Adrenal gland (tissue), 12 donors: Measurements from ENCODE around the gene BEND7. TPM values are rescaled to one million over a fixed set of nuclear protein-coding genes. Genes with fewer than 3 reads are reported as not detected.

Experiments used
- DNase-seq, 7 donors: peaks; one replicate each; pipeline ENCODE4 v3.0.0-alpha.2; 2019 to 2020
- H3K27ac ChIP-seq, 5 donors: fragments of 200-600 bp; sonication (generic) in 4 of 5; 1 replicate in 3 of 5; 2 replicates in 2 of 5; pipeline versions ENCODE4 v1.5.1 to v1.8.0; 2016 to 2020; ENCODE audit warnings: mild to moderate bottlenecking in 1 of 5
- H3K27me3 ChIP-seq: fragments of 200-600 bp; 2 replicates; pipeline ENCODE4 v1.8.0; 2021
- H3K36me3 ChIP-seq, 2 donors: fragments of 200-600 bp; replicated peaks in 1 of 2; 1 replicate in 1 of 2; 2 replicates in 1 of 2; pipeline versions ENCODE4 v1.5.1 to v1.8.0; 2018 to 2022
- H3K4me1 ChIP-seq, 2 donors: fragments of 200-600 bp; replicated peaks in 1 of 2; 1 replicate in 1 of 2; 2 replicates in 1 of 2; pipeline versions ENCODE4 v1.5.1 to v1.8.0; 2018 to 2021
- H3K4me3 ChIP-seq, 4 donors: fragments of 200-600 bp; sonication (generic) in 3 of 4; one replicate each; pipeline ENCODE4 v1.5.1; 2016 to 2018
- H3K9me3 ChIP-seq, 3 donors: fragments of 200-600 bp; sonication (generic) in 1 of 3; replicated peaks in 1 of 3; 1 replicate in 2 of 3; 2 replicates in 1 of 3; pipeline versions ENCODE4 v1.5.1 to v1.8.0; 2016 to 2021
- POLR2A ChIP-seq, 2 donors: fragments of 450-650 bp; IDR thresholded peaks; one replicate each; pipeline ENCODE4 v1.6.1; 2017; ENCODE audit warnings: antibody characterized with exemption in 2 of 2, mild to moderate bottlenecking in 2 of 2, moderate library complexity in 1 of 2
- WGBS, 4 donors: extraction: QIAGEN DNeasy Blood & Tissue Kit in 2 of 4; methylation state at CpG; one replicate each; pipeline versions ENCODE4 v1.1.5 to v1.1.7; 2013 to 2017; 5-methylcytosine and 5-hydroxymethylcytosine counted together
- intact Hi-C, 2 donors: fragments of 100-400 bp; cut with DNase I; formaldehyde crosslinking; loops; one replicate each; pipeline versions ENCODE4 v1.14.1 to v1.15.0; 2022 to 2023
- polyA plus RNA-seq, 3 donors: library from polyadenylated mRNA; stranded (reverse); fragments of 200-250 nt in 2 of 3; fragments of 350-450 nt in 1 of 3; fragmentation: Illumina TruSeq in 1 of 3; extraction: RNeasy Lipid Tissue Mini Kit (QIAGEN cat#74804) in 1 of 3; gene quantifications; one replicate each; pipeline ENCODE4 v1.2.3, GENCODE V29; 2013 to 2014
- total RNA-seq, 9 donors: library from RNA; depleted of rRNA in 4 of 9; stranded (reverse); fragments of >200 nt in 4 of 9; fragments of 120-200 nt in 1 of 9; fragmentation: NEBNext Ultra II Directional in 1 of 9; extraction: Animal tissue kit (Norgen Biotek cat#: 25700) in 1 of 9; gene quantifications; one replicate each; pipeline versions ENCODE4 v1.1.0 to v1.2.4, GENCODE V29; 2013 to 2023
- TF ChIP-seq, protein P1 (sequence below), 6 experiments: fragments of 450-650 bp in 4 of 6; fragments of 200-600 bp in 2 of 6; sonication (generic) in 1 of 6; IDR thresholded peaks; 1 replicate in 5 of 6; 2 replicates in 1 of 6; pipeline versions ENCODE4 v1.5.1 to v1.8.0; 2016 to 2021; ENCODE audit warnings: antibody characterized with exemption in 6 of 6, mild to moderate bottlenecking in 2 of 6, moderate library complexity in 1 of 6
- donor health status: healthy with polysubstance abuse.
- donor health status: Bipolar disorder and iron deficiency.
- donor health status: DM: yes; HTN: yes; CAD: no.
- donor health status: DM: no; HTN: no; CAD: no.
- donor health status: DM: no; HTN: no; CAD: no.
- donor health status: DM: yes; HTN: yes; CAD: no.

The BEND7 gene
- total and polyA plus RNA-seq, 12 donors: 5.3 to 21.5 (median 13.7) TPM

DNA sequence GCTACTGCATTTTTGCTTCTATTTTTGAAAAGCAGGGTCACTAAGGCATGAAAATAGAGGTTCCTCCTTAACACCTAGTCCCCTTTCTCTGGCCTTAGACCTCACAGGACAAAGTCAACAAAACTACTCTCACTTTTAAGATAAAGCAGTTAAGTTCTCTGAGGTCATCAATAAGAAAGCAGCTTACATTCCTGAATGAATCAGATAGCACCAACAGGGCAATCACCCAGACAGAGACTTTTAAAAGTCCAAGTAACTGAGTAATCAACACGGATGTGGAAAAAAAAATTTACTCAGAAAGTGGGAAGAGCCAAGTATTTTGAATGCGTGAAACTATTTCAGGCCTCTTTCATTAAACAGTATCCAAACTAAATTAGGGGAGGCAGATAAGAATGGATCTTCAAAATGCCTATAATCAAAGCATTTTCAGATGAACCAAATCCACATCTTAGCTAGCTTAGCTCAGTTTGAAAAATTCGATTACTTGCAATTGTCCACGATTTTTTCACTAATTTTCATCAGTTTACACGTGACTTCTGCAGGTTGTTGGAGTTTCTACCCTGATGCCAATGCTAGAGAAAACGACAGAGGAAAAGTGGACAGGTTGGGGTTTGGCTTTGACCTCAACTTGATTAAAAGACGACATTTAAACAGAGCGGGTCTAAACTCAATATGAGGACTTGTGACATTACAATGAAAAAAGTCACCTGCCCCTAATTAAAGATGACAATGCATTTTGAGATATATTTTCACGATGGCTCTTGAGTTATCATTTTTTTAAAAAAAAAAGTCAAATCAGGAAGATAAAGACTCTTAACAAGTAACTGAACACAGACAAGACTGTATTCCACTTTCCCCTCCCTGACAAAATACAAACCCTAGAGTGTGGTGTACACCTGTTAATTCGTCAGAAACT lies 1.6 kb downstream of the BEND7 start:
- peak in 1 of 2 donors; percentile 24 for TF ChIP-seq POLR2A (IDR thresholded peaks at IDR 0.05)
- TF ChIP-seq, protein P1, sequence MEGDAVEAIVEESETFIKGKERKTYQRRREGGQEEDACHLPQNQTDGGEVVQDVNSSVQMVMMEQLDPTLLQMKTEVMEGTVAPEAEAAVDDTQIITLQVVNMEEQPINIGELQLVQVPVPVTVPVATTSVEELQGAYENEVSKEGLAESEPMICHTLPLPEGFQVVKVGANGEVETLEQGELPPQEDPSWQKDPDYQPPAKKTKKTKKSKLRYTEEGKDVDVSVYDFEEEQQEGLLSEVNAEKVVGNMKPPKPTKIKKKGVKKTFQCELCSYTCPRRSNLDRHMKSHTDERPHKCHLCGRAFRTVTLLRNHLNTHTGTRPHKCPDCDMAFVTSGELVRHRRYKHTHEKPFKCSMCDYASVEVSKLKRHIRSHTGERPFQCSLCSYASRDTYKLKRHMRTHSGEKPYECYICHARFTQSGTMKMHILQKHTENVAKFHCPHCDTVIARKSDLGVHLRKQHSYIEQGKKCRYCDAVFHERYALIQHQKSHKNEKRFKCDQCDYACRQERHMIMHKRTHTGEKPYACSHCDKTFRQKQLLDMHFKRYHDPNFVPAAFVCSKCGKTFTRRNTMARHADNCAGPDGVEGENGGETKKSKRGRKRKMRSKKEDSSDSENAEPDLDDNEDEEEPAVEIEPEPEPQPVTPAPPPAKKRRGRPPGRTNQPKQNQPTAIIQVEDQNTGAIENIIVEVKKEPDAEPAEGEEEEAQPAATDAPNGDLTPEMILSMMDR (IDR thresholded peaks at IDR 0.05): no peak
- Histone ChIP-seq H3K4me3 (peak overlapping the region in 1 of 4 donors; percentile 76), H3K36me3 (no peaks in the 10 kb centered on the region), H3K27me3 (no peaks in the 10 kb centered on the region), H3K9me3 (no peaks in the 10 kb centered on the region), H3K27ac (peak overlapping the region in 3 of 5 donors; percentile 43 to 60 (median 44)), H3K4me1 (peaks cover 5 to 20% of the 10 kb centered on the region in 2 donors)
- DNase-seq: no peak
- intact Hi-C loops: no loop called here
- 38 to 49% (median 43%) methylated on average over 10 of the region's 10 CpGs for WGBS, 4 donors

- H3K4me1 ChIP-seq: peaks cover 5 to 20% of the 10 kb centered on the region in 2 donors
- DNase-seq: no peak
- no peaks in the 10 kb centered on the region for H3K27me3 ChIP-seq
- no peaks in the 10 kb centered on the region for H3K9me3 ChIP-seq
- intact Hi-C loops: no loop called here
- H3K4me3 ChIP-seq: no peak overlapping the region
- no peaks in the 10 kb centered on the region for H3K36me3 ChIP-seq
- WGBS, 4 donors: 88 to 91% (median 91%) methylated on average over 3 of the region's 3 CpGs
- H3K27ac ChIP-seq: no peak overlapping the region
- TF ChIP-seq POLR2A (IDR thresholded peaks at IDR 0.05): no peak
- TF ChIP-seq, protein P1 (IDR thresholded peaks at IDR 0.05): no peak
Measured at GRCh38 chr10:13525663-13526062, 3.2 kb downstream of the BEND7 start.

DNA sequence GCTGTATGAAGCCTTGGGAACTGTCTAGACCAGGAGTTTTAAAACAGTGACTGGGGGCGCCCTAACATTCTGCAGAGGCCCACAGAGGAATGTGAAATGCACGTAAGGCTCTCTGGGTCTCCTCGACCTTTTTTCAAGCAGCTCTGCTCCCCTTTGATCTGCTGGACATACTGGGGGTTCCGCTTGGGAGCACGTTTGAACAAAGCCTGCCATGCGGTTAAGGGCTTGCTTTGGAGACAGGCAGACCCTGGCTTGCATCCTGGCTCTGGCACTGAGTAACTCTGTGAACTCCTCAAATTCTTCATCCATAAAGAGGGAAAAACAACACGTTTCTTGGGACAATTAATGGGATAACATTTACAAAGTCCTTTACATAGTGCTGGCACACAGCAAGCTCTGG lies 7.8 kb downstream of the BEND7 start:
- intact Hi-C loops: no loop called here
- Histone ChIP-seq H3K27ac (no peak overlapping the region), H3K27me3 (no peaks in the 10 kb centered on the region)

DNA sequence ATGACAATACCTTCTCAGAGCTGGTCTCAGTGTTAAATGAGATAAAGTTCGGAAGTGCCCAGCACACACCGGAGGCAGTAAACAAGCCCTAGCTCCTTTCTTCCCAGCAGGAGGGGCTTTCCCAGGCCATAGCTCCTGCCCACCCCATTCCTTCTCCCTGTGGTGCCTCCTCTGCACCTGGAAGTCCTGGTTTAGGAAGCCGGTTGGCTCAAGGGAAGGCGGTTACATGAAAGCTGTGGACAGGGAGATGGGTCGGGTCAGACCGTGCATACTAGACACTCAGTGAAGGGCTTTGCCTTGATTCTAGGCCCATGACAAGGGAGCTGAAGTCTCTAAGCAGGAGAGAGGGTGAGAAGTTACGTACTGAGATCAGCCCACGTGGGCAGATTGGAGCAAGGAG lies 8.6 kb downstream of the BEND7 start:
- no peaks in the 10 kb centered on the region for H3K36me3 ChIP-seq
- no peaks in the 10 kb centered on the region for H3K9me3 ChIP-seq
- 92 to 97% (median 94%) methylated on average over 8 of the region's 8 CpGs for WGBS, 4 donors
- no peaks in the 10 kb centered on the region for H3K27me3 ChIP-seq
- no peaks in the 10 kb centered on the region for H3K4me1 ChIP-seq
- no peak overlapping the region for H3K4me3 ChIP-seq
- no peak for DNase-seq
- TF ChIP-seq POLR2A (IDR thresholded peaks at IDR 0.05): no peak
- TF ChIP-seq, protein P1 (IDR thresholded peaks at IDR 0.05): no peak
- intact Hi-C loops: no loop called here
- no peak overlapping the region for H3K27ac ChIP-seq

More for the DNA sequence above, 7.8 kb downstream of the BEND7 start:
- Histone ChIP-seq H3K4me1 (no peaks in the 10 kb centered on the region), H3K9me3 (no peaks in the 10 kb centered on the region), H3K36me3 (no peaks in the 10 kb centered on the region), H3K4me3 (no peak overlapping the region)
- TF ChIP-seq, protein P1 (IDR thresholded peaks at IDR 0.05): no peak
- no peak for TF ChIP-seq POLR2A (IDR thresholded peaks at IDR 0.05)
- no peak for DNase-seq
- WGBS, 4 donors: 84 to 88% (median 86%) methylated on average over 7 of the region's 7 CpGs
